IMR-90 (cell line): Measurements from ENCODE around the gene G3BP2. TPM values are rescaled to one million over a fixed set of nuclear protein-coding genes. Genes with fewer than 3 reads are reported as not detected.
A peak's percentile ranks its signal among the peaks of the same experiment; 100 is the strongest.

ENCODE experiments used
- ATAC-seq: fragments of 200-7000 bp; cut with Tn5 transposase; 2 replicates; pipeline ENCODE4 v1.9.1; 2020; ENCODE audit warnings: low read depth, mild to moderate bottlenecking, moderate library complexity
- BruUV-seq: library from RNA; stranded (reverse); fragments of 400-500 nt; replicated peaks from 2 replicates; lab custom pipeline; 2021; lab: Mats Ljungman, UMichigan
- CTCF ChIA-PET: fragments of 300-600 bp; formaldehyde crosslinking; extraction: SDS; loops from one replicate; lab custom pipeline; 2021; ENCODE audit warnings: antibody characterized with exemption; lab: Yijun Ruan, JAX
- POLR2A ChIA-PET: fragments of 300-600 bp; sonication (Branson Sonifier 250); formaldehyde crosslinking; loops from one replicate; lab custom pipeline; 2022; ENCODE audit warnings: antibody characterized with exemption; ENCODE audit not compliant: unreplicated experiment; lab: Charles Lee
- DNase-seq: peaks from one replicate; pipeline ENCODE4 v3.0.0; 2013
- H2AFZ ChIP-seq: replicated peaks from 2 replicates; pipeline ENCODE3; 2013; ENCODE audit warnings: low read length, mild to moderate bottlenecking; ENCODE audit not compliant: poor library complexity
- H2AK5ac ChIP-seq: 2 replicates; pipeline ENCODE4 v1.6.1; 2013; ENCODE audit warnings: low read depth, low read length, inconsistent platforms
- H2AK9ac ChIP-seq: replicated peaks from 2 replicates; pipeline ENCODE3; 2013; ENCODE audit warnings: mild to moderate bottlenecking, low read depth, low read length, moderate library complexity; ENCODE audit not compliant: poor library complexity
- H2BK120ac ChIP-seq: 2 replicates; pipeline ENCODE4 v1.6.1; 2013; ENCODE audit warnings: low read depth, low read length, inconsistent platforms
- H2BK15ac ChIP-seq: 3 replicates; pipeline ENCODE4 v1.6.1; 2013; ENCODE audit warnings: low read depth, low read length, inconsistent platforms
- H2BK20ac ChIP-seq: 2 replicates; pipeline ENCODE4 v1.6.1; 2013; ENCODE audit warnings: low read depth, mild to moderate bottlenecking, inconsistent platforms, low read length, moderate library complexity
- H2BK5ac ChIP-seq: 2 replicates; pipeline ENCODE4 v1.6.1; 2013; ENCODE audit warnings: mild to moderate bottlenecking, low read depth, low read length, inconsistent platforms; ENCODE audit not compliant: poor library complexity, severe bottlenecking
- H3K14ac ChIP-seq: replicated peaks from 2 replicates; pipeline ENCODE4 v1.6.1; 2013; ENCODE audit warnings: low read depth, low read length, inconsistent platforms
- H3K18ac ChIP-seq: 2 replicates; pipeline ENCODE4 v1.6.1; 2013; ENCODE audit warnings: low read depth, low read length, control low read depth
- H3K23ac ChIP-seq: 2 replicates; pipeline ENCODE4 v1.6.1; 2013; ENCODE audit warnings: low read depth, low read length, inconsistent platforms
- H3K27ac ChIP-seq: 2 replicates; pipeline ENCODE4 v1.5.1; 2013; ENCODE audit warnings: mild to moderate bottlenecking, control low read depth, low read length; ENCODE audit not compliant: insufficient read depth
- H3K27me3 ChIP-seq: 2 replicates; pipeline ENCODE4 v1.6.1; 2013; ENCODE audit warnings: low read length; ENCODE audit not compliant: control insufficient read depth, insufficient read depth
- H3K36me3 ChIP-seq: 2 replicates; pipeline ENCODE4 v1.6.1; 2013; ENCODE audit warnings: low read length, mixed read lengths; ENCODE audit not compliant: control insufficient read depth, insufficient read depth
- H3K4ac ChIP-seq: 2 replicates; pipeline ENCODE4 v1.6.1; 2013; ENCODE audit warnings: low read depth, low read length, inconsistent platforms
- H3K4me1 ChIP-seq: 2 replicates; pipeline ENCODE4 v1.6.1; 2013; ENCODE audit warnings: low read length, mixed read lengths; ENCODE audit not compliant: control insufficient read depth, insufficient read depth
- H3K4me2 ChIP-seq: 2 replicates; pipeline ENCODE4 v1.6.1; 2013; ENCODE audit warnings: low read depth, mild to moderate bottlenecking, control low read depth, low read length, moderate library complexity
- H3K4me3 ChIP-seq: 2 replicates; pipeline ENCODE4 v1.5.1; 2013; ENCODE audit warnings: low read depth, mild to moderate bottlenecking, control low read depth, low read length, moderate library complexity; ENCODE audit not compliant: insufficient read depth
- H3K56ac ChIP-seq: 2 replicates; pipeline ENCODE4 v1.6.1; 2013; ENCODE audit warnings: low read length, inconsistent platforms; ENCODE audit not compliant: insufficient read depth; ENCODE audit errors: extremely low read depth
- H3K79me1 ChIP-seq, 2 experiments: 2 replicates each; pipeline ENCODE4 v1.6.1; 2013; ENCODE audit warnings: low read length in 2 of 2, inconsistent platforms in 1 of 2, low read depth in 1 of 2
- H3K9ac ChIP-seq: 2 replicates; pipeline ENCODE4 v1.6.1; 2013; ENCODE audit warnings: low read depth, low read length, control low read depth
- H3K9me1 ChIP-seq: 2 replicates; pipeline ENCODE4 v1.6.1; 2013; ENCODE audit warnings: low read length, inconsistent platforms; ENCODE audit not compliant: insufficient read depth
- H3K9me3 ChIP-seq: 2 replicates; pipeline ENCODE4 v1.6.1; 2013; ENCODE audit warnings: low read length; ENCODE audit not compliant: control insufficient read depth, insufficient read depth
- H4K20me1 ChIP-seq: 2 replicates; pipeline ENCODE4 v1.6.1; 2013; ENCODE audit warnings: low read length, inconsistent platforms; ENCODE audit not compliant: insufficient read depth
- H4K5ac ChIP-seq: 2 replicates; pipeline ENCODE4 v1.6.1; 2013; ENCODE audit warnings: mild to moderate bottlenecking, low read depth, low read length, control low read depth
- H4K8ac ChIP-seq, 2 experiments: 2 replicates each; pipeline ENCODE4 v1.6.1; 2013; ENCODE audit warnings: low read depth in 2 of 2, low read length in 2 of 2, control low read depth in 1 of 2, inconsistent platforms in 1 of 2
- H4K91ac ChIP-seq: 2 replicates; pipeline ENCODE4 v1.6.1; 2013; ENCODE audit warnings: low read depth, low read length, inconsistent platforms; ENCODE audit not compliant: insufficient read depth
- CHD1 ChIP-seq: IDR thresholded peaks from 2 replicates; pipeline ENCODE4 v1.6.1; 2012; ENCODE audit warnings: low read depth, low read length, improper control_type of control experiment
- MAZ ChIP-seq: IDR thresholded peaks from 2 replicates; pipeline ENCODE4 v1.6.1; 2012; ENCODE audit warnings: low read depth, mild to moderate bottlenecking, low read length, improper control_type of control experiment, moderate library complexity, borderline replicate concordance
- POLR2A ChIP-seq: IDR thresholded peaks from 2 replicates; pipeline ENCODE4 v1.6.1; 2012; ENCODE audit warnings: mild to moderate bottlenecking, low read depth, low read length
- WGBS, 2 experiments: methylation state at CpG; one replicate each; pipeline versions ENCODE4 v1.1.5 to v1.1.7; 2013; ENCODE audit warnings: missing lambda C conversion rate in 2 of 2; ENCODE audit not compliant: insufficient read length in 1 of 2; ENCODE audit errors: extremely low coverage in 2 of 2; 5-methylcytosine and 5-hydroxymethylcytosine counted together
- dilution Hi-C: fragments of 300-500 bp; cut with HindIII; formaldehyde crosslinking; loops from one replicate; pipeline ENCODE4 v1.14.3; 2018; ENCODE audit warnings: low sequenced_read_pairs; ENCODE audit not compliant: unreplicated experiment
- in situ Hi-C: fragments of 300-500 bp; cut with MboI; formaldehyde crosslinking; loops from 3 replicates; pipeline ENCODE4 v1.14.3; 2019; ENCODE audit warnings: low sequenced_read_pairs, inconsistent platforms, mixed read lengths
- intact Hi-C: fragments of 100-400 bp; cut with micrococcal nuclease; formaldehyde crosslinking; loops from 2 replicates; pipeline ENCODE4 v1.10.0; 2022
- polyA plus RNA-seq, 3 experiments: library from polyadenylated mRNA; depleted of rRNA; stranded (reverse); fragments of >200 nt; gene quantifications; 2 replicates each; pipeline ENCODE4 v1.2.3, GENCODE V29; 2012; ENCODE audit warnings: low replicate concordance in 1 of 3
- total RNA-seq: library from RNA; depleted of rRNA; stranded (reverse); fragments of >200 nt; gene quantifications from 2 replicates; pipeline ENCODE4 v1.2.3, GENCODE V29; 2012
- TF ChIP-seq, protein P1 (sequence below): conservative IDR thresholded peaks from 2 replicates; pipeline ENCODE4 v1.5.1; 2012; ENCODE audit warnings: mild to moderate bottlenecking, low read depth, low read length, improper control_type of control experiment
- TF ChIP-seq, protein P2 (sequence below): fragments of 150-350 bp; IDR thresholded peaks from 2 replicates; pipeline ENCODE4 v1.6.1; 2016; ENCODE audit warnings: low read depth, mild to moderate bottlenecking, low read length, moderate library complexity, borderline replicate concordance

G3BP2 gene
- total and polyA plus RNA-seq, 2 of the 4 experiments (the other 2 are of a cell fraction): 80.5 to 183 TPM

DNA sequence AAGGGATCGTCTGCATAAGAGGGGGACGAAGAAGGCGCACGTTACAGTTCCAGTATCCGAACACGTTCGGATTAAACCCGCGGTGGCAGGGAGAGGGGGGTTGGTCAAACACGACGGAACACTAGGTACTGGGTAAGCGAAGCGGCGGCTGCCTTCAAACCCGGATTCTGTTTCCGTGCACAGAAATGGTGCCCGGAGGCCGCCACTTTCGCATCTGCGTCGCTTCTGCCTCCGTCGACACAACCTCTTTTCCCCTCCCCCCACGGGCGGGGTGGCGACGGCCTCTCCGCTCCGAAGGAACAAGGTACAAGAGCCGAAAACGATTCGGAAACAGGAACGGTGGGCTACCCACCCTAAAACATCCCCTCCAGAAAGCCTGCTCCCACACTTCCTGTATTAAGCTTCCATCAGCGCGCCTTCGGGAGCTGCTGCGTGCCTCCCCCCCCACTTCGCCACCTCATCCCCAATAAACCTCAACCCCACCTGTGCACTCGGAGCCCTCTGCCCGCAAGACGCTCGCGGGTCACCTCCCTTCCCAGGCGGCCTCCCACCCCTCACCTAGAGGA lies 667 bp downstream of the G3BP2 start:
- POLR2A ChIA-PET: no interaction called here

More for the DNA sequence above, 667 bp downstream of the G3BP2 start:
- H4K8ac ChIP-seq: peak overlapping the region; percentile 73 to 77
- CTCF ChIA-PET: interaction anchor here (0.7 to 1.7 kb wide), 3 partner anchors 25 to 145 kb away, joined by 3 to 8 read pairs (median 4); partner anchors contain the start of gene USO1
- BruUV-seq: no TSS peak
- peak overlapping the region; percentile 86; the same call in 1 of the 2 replicates for H2AK5ac ChIP-seq
- peak overlapping the region; percentile 94 for H3K14ac ChIP-seq
- H3K9me3 ChIP-seq: no peaks in the 10 kb centered on the region
- dilution Hi-C loops (no loop called here), intact Hi-C loops (loop anchor here (1.0 to 5.0 kb wide), 2 partner anchors 52 to 175 kb away; partner anchors contain the start of gene USO1), in situ Hi-C loops (no loop called here)
- 0% methylated on average over 12 of the region's 44 CpGs; no CpG with 5 or more reads in 1 of the 2 experiments for WGBS, 2 experiments
- H2BK120ac ChIP-seq: peak overlapping the region; percentile 62
- H2AFZ ChIP-seq: peak overlapping the region; percentile 90
- no peaks in the 10 kb centered on the region for H3K27me3 ChIP-seq
- H2BK15ac ChIP-seq: peak overlapping the region; percentile 23; the same call in 2 of the 3 replicates
- peak overlapping the region; percentile 83 for H3K27ac ChIP-seq
- peak overlapping the region; percentile 97 for H3K9ac ChIP-seq
- ATAC-seq (peak; percentile 13), DNase-seq (peak; percentile 41)
- H3K9me1 ChIP-seq: no peaks in the 10 kb centered on the region; the same call in 1 of the 2 replicates
- peak overlapping the region; percentile 67 for H3K56ac ChIP-seq
- H4K20me1 ChIP-seq: peaks cover 48% of the 10 kb centered on the region
- peak overlapping the region; percentile 99 for H2AK9ac ChIP-seq
- H3K4me2 ChIP-seq: peak overlapping the region; percentile 100
- H3K79me1 ChIP-seq: peaks cover 0 to 42% of the 10 kb centered on the region in 2 experiments; a peak in 2 of 4 replicates
- peak overlapping the region; percentile 82 for H2BK5ac ChIP-seq
- peak overlapping the region; percentile 80 for H4K5ac ChIP-seq
- H2BK20ac ChIP-seq: 0 out of 2 replicates have a peak overlapping the region, but pooled peaks have one; percentile 12
- peak overlapping the region; percentile 84 for H3K4ac ChIP-seq
- no peaks in the 10 kb centered on the region for H3K36me3 ChIP-seq
- H3K4me3 ChIP-seq: peak overlapping the region; percentile 93
- H3K23ac ChIP-seq: peak overlapping the region; percentile 88
- peak overlapping the region; percentile 67 for H3K18ac ChIP-seq
- TF ChIP-seq, protein P1, sequence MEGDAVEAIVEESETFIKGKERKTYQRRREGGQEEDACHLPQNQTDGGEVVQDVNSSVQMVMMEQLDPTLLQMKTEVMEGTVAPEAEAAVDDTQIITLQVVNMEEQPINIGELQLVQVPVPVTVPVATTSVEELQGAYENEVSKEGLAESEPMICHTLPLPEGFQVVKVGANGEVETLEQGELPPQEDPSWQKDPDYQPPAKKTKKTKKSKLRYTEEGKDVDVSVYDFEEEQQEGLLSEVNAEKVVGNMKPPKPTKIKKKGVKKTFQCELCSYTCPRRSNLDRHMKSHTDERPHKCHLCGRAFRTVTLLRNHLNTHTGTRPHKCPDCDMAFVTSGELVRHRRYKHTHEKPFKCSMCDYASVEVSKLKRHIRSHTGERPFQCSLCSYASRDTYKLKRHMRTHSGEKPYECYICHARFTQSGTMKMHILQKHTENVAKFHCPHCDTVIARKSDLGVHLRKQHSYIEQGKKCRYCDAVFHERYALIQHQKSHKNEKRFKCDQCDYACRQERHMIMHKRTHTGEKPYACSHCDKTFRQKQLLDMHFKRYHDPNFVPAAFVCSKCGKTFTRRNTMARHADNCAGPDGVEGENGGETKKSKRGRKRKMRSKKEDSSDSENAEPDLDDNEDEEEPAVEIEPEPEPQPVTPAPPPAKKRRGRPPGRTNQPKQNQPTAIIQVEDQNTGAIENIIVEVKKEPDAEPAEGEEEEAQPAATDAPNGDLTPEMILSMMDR: no peak
- TF ChIP-seq, protein P2, sequence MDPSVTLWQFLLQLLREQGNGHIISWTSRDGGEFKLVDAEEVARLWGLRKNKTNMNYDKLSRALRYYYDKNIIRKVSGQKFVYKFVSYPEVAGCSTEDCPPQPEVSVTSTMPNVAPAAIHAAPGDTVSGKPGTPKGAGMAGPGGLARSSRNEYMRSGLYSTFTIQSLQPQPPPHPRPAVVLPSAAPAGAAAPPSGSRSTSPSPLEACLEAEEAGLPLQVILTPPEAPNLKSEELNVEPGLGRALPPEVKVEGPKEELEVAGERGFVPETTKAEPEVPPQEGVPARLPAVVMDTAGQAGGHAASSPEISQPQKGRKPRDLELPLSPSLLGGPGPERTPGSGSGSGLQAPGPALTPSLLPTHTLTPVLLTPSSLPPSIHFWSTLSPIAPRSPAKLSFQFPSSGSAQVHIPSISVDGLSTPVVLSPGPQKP: no peak
- TF ChIP-seq CHD1 (no peak), POLR2A (no peak), MAZ (peak; percentile 25; the same call in 1 of the 2 replicates)
- peak overlapping the region; percentile 82 for H4K91ac ChIP-seq
- H3K4me1 ChIP-seq: peaks cover 6% of the 10 kb centered on the region
